ENCODE measurements around the gene HES2. TPM values are rescaled to one million over a fixed set of nuclear protein-coding genes. Genes with fewer than 3 reads are reported as not detected.

The HES2 gene
- total RNA-seq, 1 experiment from 2014 or later = 1.2 TPM

DNA sequence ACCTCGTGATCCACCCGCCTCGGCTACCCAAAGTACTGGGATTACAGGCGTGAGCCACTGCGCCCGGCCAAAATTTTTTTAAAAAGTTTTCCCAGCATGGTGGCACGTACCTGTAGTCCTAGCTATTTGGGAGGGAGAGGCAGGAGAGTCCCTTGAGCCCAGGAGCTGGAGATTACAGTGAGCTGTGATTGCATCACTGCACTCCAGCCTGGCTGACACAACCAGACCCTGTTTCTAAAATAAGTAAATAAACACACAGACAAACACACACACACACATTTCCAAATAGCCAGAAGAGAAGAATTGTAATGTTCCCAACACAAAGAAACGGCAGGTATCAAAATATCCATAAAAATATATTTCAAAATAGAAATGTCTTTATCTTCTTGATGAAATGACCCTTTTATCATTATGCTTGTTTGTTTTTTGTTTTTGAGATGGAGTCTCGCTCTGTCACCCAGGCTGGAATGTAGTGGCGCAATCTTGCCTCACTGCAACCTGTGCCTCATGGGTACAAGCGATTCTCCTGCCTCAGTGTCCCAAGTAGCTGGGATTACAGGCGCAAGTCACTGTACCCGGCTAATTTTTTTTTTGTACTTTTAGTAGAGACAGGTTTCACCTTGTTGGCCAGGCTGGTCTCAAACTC is 9.3 kb downstream of the HES2 start:
- H3K4me3 Mint-ChIP-seq = no peak overlapping the region
- H3K9me3 Mint-ChIP-seq = no peaks in the 10 kb centered on the region; a peak in 1 of 5 replicates
- H2BK20ac ChIP-seq (ENCODE audit: low read depth, low read length, poor library complexity, severe bottlenecking) = no peak overlapping the region
- H3K4ac ChIP-seq (ENCODE audit: low read depth, low read length) = no peak overlapping the region
- H3K56ac ChIP-seq (ENCODE audit: insufficient read length, low read depth, low read length) = no peak overlapping the region
- H3K27ac Mint-ChIP-seq = no peak overlapping the region
- H2BK15ac ChIP-seq (ENCODE audit: low read depth, low read length) = no peak overlapping the region
- H3K4me1 ChIP-seq (ENCODE audit: insufficient read depth, low read length) = peaks cover 3% of the 10 kb centered on the region; the same call in 1 of the 2 replicates
- H3K79me2 ChIP-seq (ENCODE audit: insufficient read depth, low read length) = no peaks in the 10 kb centered on the region
- H4K5ac ChIP-seq (ENCODE audit: insufficient read length, low read depth, low read length) = no peak overlapping the region
- H3K23ac ChIP-seq (ENCODE audit: insufficient read length, low read depth, low read length) = no peak overlapping the region
- no peak overlapping the region for H2BK120ac ChIP-seq (ENCODE audit: low read depth, low read length, poor library complexity, severe bottlenecking)
- no peak overlapping the region for H3T11ph ChIP-seq (ENCODE audit: low read length)
- no peak overlapping the region for H2AK5ac ChIP-seq (ENCODE audit: insufficient read length, low read length)
- no peak overlapping the region for H2AFZ ChIP-seq (ENCODE audit: low read length)
- no peak overlapping the region for H2BK12ac ChIP-seq (ENCODE audit: insufficient read length, low read depth, low read length)
- H3K27ac ChIP-seq (ENCODE audit: insufficient read length, low read depth, low read length) = no peak overlapping the region
- no peak overlapping the region for H3K18ac ChIP-seq (ENCODE audit: insufficient read length, low read depth, low read length)
- no peaks in the 10 kb centered on the region for H4K20me1 ChIP-seq (ENCODE audit: control insufficient read depth, insufficient read depth, insufficient read length)
- TF ChIP-seq, protein P1, sequence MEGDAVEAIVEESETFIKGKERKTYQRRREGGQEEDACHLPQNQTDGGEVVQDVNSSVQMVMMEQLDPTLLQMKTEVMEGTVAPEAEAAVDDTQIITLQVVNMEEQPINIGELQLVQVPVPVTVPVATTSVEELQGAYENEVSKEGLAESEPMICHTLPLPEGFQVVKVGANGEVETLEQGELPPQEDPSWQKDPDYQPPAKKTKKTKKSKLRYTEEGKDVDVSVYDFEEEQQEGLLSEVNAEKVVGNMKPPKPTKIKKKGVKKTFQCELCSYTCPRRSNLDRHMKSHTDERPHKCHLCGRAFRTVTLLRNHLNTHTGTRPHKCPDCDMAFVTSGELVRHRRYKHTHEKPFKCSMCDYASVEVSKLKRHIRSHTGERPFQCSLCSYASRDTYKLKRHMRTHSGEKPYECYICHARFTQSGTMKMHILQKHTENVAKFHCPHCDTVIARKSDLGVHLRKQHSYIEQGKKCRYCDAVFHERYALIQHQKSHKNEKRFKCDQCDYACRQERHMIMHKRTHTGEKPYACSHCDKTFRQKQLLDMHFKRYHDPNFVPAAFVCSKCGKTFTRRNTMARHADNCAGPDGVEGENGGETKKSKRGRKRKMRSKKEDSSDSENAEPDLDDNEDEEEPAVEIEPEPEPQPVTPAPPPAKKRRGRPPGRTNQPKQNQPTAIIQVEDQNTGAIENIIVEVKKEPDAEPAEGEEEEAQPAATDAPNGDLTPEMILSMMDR (conservative IDR thresholded peaks at IDR 0.05) = no peak
- H3K4me2 ChIP-seq (ENCODE audit: insufficient read depth, insufficient read length, low read length) = no peak overlapping the region
- no CpG with 5 or more reads among the region's 13 CpGs for WGBS (ENCODE audit: extremely low coverage, insufficient read length, low lambda C conversion rate)
- H3K36me3 Mint-ChIP-seq (ENCODE audit: insufficient read depth in 1 of 3, low read depth in 3 of 3) = no peaks in the 10 kb centered on the region
- H3K9ac ChIP-seq (ENCODE audit: extremely low read depth, insufficient read length, low read length) = no peak overlapping the region
- H3K4me1 Mint-ChIP-seq = peaks cover 10 to 12% of the 10 kb centered on the region in 2 experiments
- no peaks in the 10 kb centered on the region for H3K79me1 ChIP-seq (ENCODE audit: insufficient read depth, low read depth, low read length, poor library complexity, severe bottlenecking)
- peaks cover 2% of the 10 kb centered on the region; the same call in 1 of the 2 replicates for H3K27me3 ChIP-seq (ENCODE audit: insufficient read depth, low read length)
- H4K91ac ChIP-seq (ENCODE audit: insufficient read length, low read depth, low read length) = no peak overlapping the region
- no peak overlapping the region for H4K8ac ChIP-seq (replicated peaks; ENCODE audit: insufficient read length, low read depth, low read length)
- no peak for DNase-seq
- no peaks in the 10 kb centered on the region for H3K23me2 ChIP-seq (ENCODE audit: insufficient read length, low read depth, low read length, poor library complexity, severe bottlenecking)
- no peaks in the 10 kb centered on the region for H3K9me3 ChIP-seq (ENCODE audit: control insufficient read depth, low read depth, low read length)
- peaks cover 76% of the 10 kb centered on the region for H3K27me3 Mint-ChIP-seq (ENCODE audit: low read depth)
- H3K14ac ChIP-seq (ENCODE audit: insufficient read depth, low read length) = no peak overlapping the region
- H2BK5ac ChIP-seq (ENCODE audit: insufficient read length, low read length) = no peak overlapping the region
